ENCODE data around the gene PFKM. TPM values are rescaled to one million over a fixed set of nuclear protein-coding genes. Genes with fewer than 3 reads are reported as not detected.

Gene PFKM
- total RNA-seq, 1 experiment from 2014 or later: 33.3 TPM

- peaks cover 33% of the 10 kb centered on the region for H3K27me3 Mint-ChIP-seq (ENCODE audit: unreplicated experiment)
- no peaks in the 10 kb centered on the region for H3K9me3 Mint-ChIP-seq (ENCODE audit: low read depth, unreplicated experiment)
- DNase-seq: peak; percentile 71
- H3K4me1 Mint-ChIP-seq (ENCODE audit: low read depth, unreplicated experiment): peaks cover 35% of the 10 kb centered on the region
- H3K4me3 Mint-ChIP-seq (ENCODE audit: low read depth, unreplicated experiment): no peak overlapping the region
- H3K36me3 Mint-ChIP-seq (ENCODE audit: insufficient read depth, unreplicated experiment): peaks cover 12% of the 10 kb centered on the region
- intact Hi-C loops (cut with micrococcal nuclease; ENCODE audit: unreplicated experiment): loop anchor here (10.0 kb wide), 2 partner anchors 165 to 425 kb away; partner anchors contain the start of gene ZNF641
- no peak overlapping the region for H3K27ac Mint-ChIP-seq (ENCODE audit: unreplicated experiment)
- no TSS peak for BruUV-seq (replicated peaks)
- CTCF ChIA-PET: no interaction called here
- peak; percentile 46 for TF ChIP-seq CTCF (IDR thresholded peaks at IDR 0.05; ENCODE audit: unreplicated experiment)
Measured at GRCh38 chr12:48189331-48190125, 70.4 kb downstream of the PFKM start.

GRCh38 chr12:48191096-48191495 lies 71.9 kb downstream of the PFKM start:
- Mint-ChIP-seq H3K9me3 (ENCODE audit: low read depth, unreplicated experiment) (no peaks in the 10 kb centered on the region), H3K4me1 (ENCODE audit: low read depth, unreplicated experiment) (peaks cover 43% of the 10 kb centered on the region), H3K27ac (ENCODE audit: unreplicated experiment) (no peak overlapping the region), H3K27me3 (ENCODE audit: unreplicated experiment) (peaks cover 17% of the 10 kb centered on the region), H3K36me3 (ENCODE audit: insufficient read depth, unreplicated experiment) (peaks cover 16% of the 10 kb centered on the region), H3K4me3 (ENCODE audit: low read depth, unreplicated experiment) (no peak overlapping the region)
- no TSS peak for BruUV-seq (replicated peaks)
- no peak for TF ChIP-seq CTCF (IDR thresholded peaks at IDR 0.05; ENCODE audit: unreplicated experiment)
- CTCF ChIA-PET: no interaction called here
- intact Hi-C loops (cut with micrococcal nuclease; ENCODE audit: unreplicated experiment): loop anchor here (10.0 kb wide), 1 partner anchor 164 kb away; the partner anchor contains the start of gene ZNF641
- DNase-seq: no peak

GRCh38 chr12:48192861-48193260 lies 73.7 kb downstream of the PFKM start:
- DNase-seq: no peak
- CTCF ChIA-PET: no interaction called here
- no TSS peak for BruUV-seq (replicated peaks)
- no peak for TF ChIP-seq CTCF (IDR thresholded peaks at IDR 0.05; ENCODE audit: unreplicated experiment)
- peaks cover 13% of the 10 kb centered on the region for H3K27me3 Mint-ChIP-seq (ENCODE audit: unreplicated experiment)
- H3K9me3 Mint-ChIP-seq (ENCODE audit: low read depth, unreplicated experiment): no peaks in the 10 kb centered on the region
- peaks cover 43% of the 10 kb centered on the region for H3K4me1 Mint-ChIP-seq (ENCODE audit: low read depth, unreplicated experiment)
- H3K4me3 Mint-ChIP-seq (ENCODE audit: low read depth, unreplicated experiment): no peak overlapping the region
- H3K27ac Mint-ChIP-seq (ENCODE audit: unreplicated experiment): no peak overlapping the region
- H3K36me3 Mint-ChIP-seq (ENCODE audit: insufficient read depth, unreplicated experiment): peaks cover 26% of the 10 kb centered on the region
- intact Hi-C loops (cut with micrococcal nuclease; ENCODE audit: unreplicated experiment): loop anchor here (10.0 kb wide), 1 partner anchor 162 kb away; the partner anchor contains the start of gene ZNF641

GRCh38 chr12:48193623-48194022 lies 74.5 kb downstream of the PFKM start:
- intact Hi-C loops (cut with micrococcal nuclease; ENCODE audit: unreplicated experiment): loop anchor here (10.0 kb wide), 1 partner anchor 161 kb away; the partner anchor contains the start of gene ZNF641
- no peaks in the 10 kb centered on the region for H3K9me3 Mint-ChIP-seq (ENCODE audit: low read depth, unreplicated experiment)
- no peak for TF ChIP-seq CTCF (IDR thresholded peaks at IDR 0.05; ENCODE audit: unreplicated experiment)
- peaks cover 43% of the 10 kb centered on the region for H3K4me1 Mint-ChIP-seq (ENCODE audit: low read depth, unreplicated experiment)
- no TSS peak for BruUV-seq (replicated peaks)
- no peak for DNase-seq
- H3K27ac Mint-ChIP-seq (ENCODE audit: unreplicated experiment): peak overlapping the region; percentile 47
- no peak overlapping the region for H3K4me3 Mint-ChIP-seq (ENCODE audit: low read depth, unreplicated experiment)
- peaks cover 13% of the 10 kb centered on the region for H3K27me3 Mint-ChIP-seq (ENCODE audit: unreplicated experiment)
- H3K36me3 Mint-ChIP-seq (ENCODE audit: insufficient read depth, unreplicated experiment): peaks cover 34% of the 10 kb centered on the region
- CTCF ChIA-PET: interaction anchor here (0.6 kb wide), 1 partner anchor 1399 kb away, joined by 4 read pairs; no protein-coding TSS in a partner anchor

Measured in Calu3 (cell line).